ENCODE results near the gene DLGAP1.

DLGAP1 gene

GRCh38 chr18:3599861-3600260, 855.2 kb downstream of the DLGAP1 start:
- TF ChIP-seq REST (IDR thresholded peaks at IDR 0.05; ENCODE audit: insufficient replicate concordance, low read depth) (no peak), POLR2AphosphoS5 (IDR thresholded peaks at IDR 0.05; ENCODE audit: low read depth) (no peak), SPI1 (IDR thresholded peaks at IDR 0.05; ENCODE audit: borderline replicate concordance, low read depth) (no peak), GABPA (IDR thresholded peaks at IDR 0.05; ENCODE audit: low read depth) (no peak), CTCF (IDR thresholded peaks at IDR 0.05; ENCODE audit: insufficient read depth, low read length) (no peak)
- DNase-seq (ENCODE audit: low read depth in 1 of 2, low spot score in 1 of 2): no peak
- H3K4me3 ChIP-seq (replicated peaks; ENCODE audit: insufficient read depth, low read length): no peak overlapping the region
- H3K27me3 ChIP-seq (ENCODE audit: insufficient read depth, poor library complexity, severe bottlenecking): no peaks in the 10 kb centered on the region
- H3K27ac ChIP-seq (replicated peaks): no peak overlapping the region

GRCh38 chr18:3599195-3599594, 855.9 kb downstream of the DLGAP1 start:
- DNase-seq (ENCODE audit: low read depth in 1 of 2, low spot score in 1 of 2): no peak
- no peaks in the 10 kb centered on the region for H3K27me3 ChIP-seq (ENCODE audit: insufficient read depth, poor library complexity, severe bottlenecking)
- H3K27ac ChIP-seq (replicated peaks): no peak overlapping the region
- H3K4me3 ChIP-seq (replicated peaks; ENCODE audit: insufficient read depth, low read length): no peak overlapping the region
- TF ChIP-seq GABPA (IDR thresholded peaks at IDR 0.05; ENCODE audit: low read depth) (no peak), CTCF (IDR thresholded peaks at IDR 0.05; ENCODE audit: insufficient read depth, low read length) (no peak), POLR2AphosphoS5 (IDR thresholded peaks at IDR 0.05; ENCODE audit: low read depth) (no peak), SPI1 (IDR thresholded peaks at IDR 0.05; ENCODE audit: borderline replicate concordance, low read depth) (no peak), REST (IDR thresholded peaks at IDR 0.05; ENCODE audit: insufficient replicate concordance, low read depth) (no peak)

GRCh38 chr18:3598581-3598980, 856.5 kb downstream of the DLGAP1 start:
- Histone ChIP-seq H3K4me3 (replicated peaks; ENCODE audit: insufficient read depth, low read length) (no peak overlapping the region), H3K27me3 (ENCODE audit: insufficient read depth, poor library complexity, severe bottlenecking) (no peaks in the 10 kb centered on the region), H3K27ac (replicated peaks) (no peak overlapping the region)
- TF ChIP-seq POLR2AphosphoS5 (IDR thresholded peaks at IDR 0.05; ENCODE audit: low read depth) (no peak), SPI1 (IDR thresholded peaks at IDR 0.05; ENCODE audit: borderline replicate concordance, low read depth) (no peak), CTCF (IDR thresholded peaks at IDR 0.05; ENCODE audit: insufficient read depth, low read length) (no peak), GABPA (IDR thresholded peaks at IDR 0.05; ENCODE audit: low read depth) (no peak), REST (IDR thresholded peaks at IDR 0.05; ENCODE audit: insufficient replicate concordance, low read depth) (no peak)
- no peak for DNase-seq (ENCODE audit: low read depth in 1 of 2, low spot score in 1 of 2)

Data from HL-60 (cell line).